Endothelial cell of umbilical vein (primary cell): Measurements from ENCODE around the gene SULT2B1. TPM values are rescaled to one million over a fixed set of nuclear protein-coding genes. Genes with fewer than 3 reads are reported as not detected.
A peak's percentile ranks its signal among the peaks of the same experiment; 100 is the strongest.

Source experiments
- BruUV-seq: library from RNA; stranded (reverse); fragments of 400-500 nt; replicated peaks from 2 replicates; lab custom pipeline; 2021; lab: Mats Ljungman, UMichigan
- CTCF ChIA-PET: fragments of 300-600, 350-600 bp; sonication (Branson Sonifier 250); formaldehyde crosslinking; loops from one replicate; lab custom pipeline; 2021; ENCODE audit warnings: antibody characterized with exemption, inconsistent platforms; lab: Charles Lee
- POLR2A ChIA-PET: fragments of 300-600, 350-600 bp; sonication (Branson Sonifier 250); formaldehyde crosslinking; loops from one replicate; lab custom pipeline; 2021; ENCODE audit warnings: antibody characterized with exemption, inconsistent platforms; lab: Charles Lee
- DNase-seq: peaks from one replicate; pipeline ENCODE4 v3.0.0-alpha.2; 2011; ENCODE audit warnings: low read depth, low spot score
- FAIRE-seq: peaks from 2 replicates; lab custom pipeline; 2011; peaks lifted over from hg19 to GRCh38; lab: Jason Lieb, UNC
- H2AFZ ChIP-seq: 2 replicates; pipeline ENCODE4 v1.6.0; 2012; ENCODE audit warnings: low read depth, low read length, control low read depth, inconsistent platforms
- H3K27ac ChIP-seq: 2 replicates; pipeline ENCODE4 v1.5.1; 2011; ENCODE audit warnings: low read depth, mild to moderate bottlenecking, control low read depth, low read length, moderate library complexity; ENCODE audit not compliant: insufficient read depth
- H3K27me3 ChIP-seq, 2 experiments: 2 replicates each; pipeline versions ENCODE4 v1.6.0 to v1.6.1; 2011; ENCODE audit warnings: low read length in 2 of 2, mixed read lengths in 1 of 2; ENCODE audit not compliant: control insufficient read depth in 2 of 2, insufficient read depth in 2 of 2
- H3K36me3 ChIP-seq, 2 experiments: 2 replicates in 1 of 2; 3 replicates in 1 of 2; pipeline ENCODE4 v1.5.1; 2011; ENCODE audit warnings: low read length in 2 of 2, mild to moderate bottlenecking in 1 of 2, moderate library complexity in 1 of 2; ENCODE audit not compliant: control insufficient read depth in 2 of 2, insufficient read depth in 2 of 2; ENCODE audit errors: extremely low read depth in 1 of 2
- H3K4me1 ChIP-seq: 3 replicates; pipeline ENCODE4 v1.5.1; 2011; ENCODE audit warnings: mild to moderate bottlenecking, low read length; ENCODE audit not compliant: control insufficient read depth, insufficient read depth; ENCODE audit errors: extremely low read depth
- H3K4me2 ChIP-seq: 2 replicates; pipeline ENCODE4 v1.6.1; 2011; ENCODE audit warnings: low read length, control low read depth, mixed read lengths; ENCODE audit not compliant: insufficient read depth
- H3K4me3 ChIP-seq, 3 experiments: fragments of 200-600 bp in 1 of 3; sonication (generic), shearing (Covaris generic) in 1 of 3; replicated peaks in 1 of 3; 2 replicates each; pipeline ENCODE4 v1.5.1; 2011 to 2016; ENCODE audit warnings: control low read depth in 3 of 3, low read length in 3 of 3, mild to moderate bottlenecking in 2 of 3, inconsistent platforms in 1 of 3, low read depth in 1 of 3, moderate library complexity in 1 of 3; ENCODE audit not compliant: insufficient read depth in 1 of 3
- H3K79me2 ChIP-seq: 2 replicates; pipeline ENCODE4 v1.6.0; 2012; ENCODE audit warnings: low read length, inconsistent platforms; ENCODE audit not compliant: control insufficient read depth, insufficient read depth
- H3K9ac ChIP-seq: replicated peaks from 2 replicates; pipeline ENCODE3; 2011; ENCODE audit warnings: low read length, control low read depth; ENCODE audit not compliant: insufficient read depth; ENCODE audit errors: extremely low read depth
- H3K9me1 ChIP-seq: replicated peaks from 3 replicates; pipeline ENCODE4 v1.6.0; 2011; ENCODE audit warnings: mild to moderate bottlenecking, low read length; ENCODE audit not compliant: control insufficient read depth, insufficient read depth; ENCODE audit errors: extremely low read depth
- H3K9me3 ChIP-seq: replicated peaks from 2 replicates; pipeline ENCODE4 v1.5.1; 2012; ENCODE audit warnings: low read length, inconsistent platforms; ENCODE audit not compliant: control insufficient read depth, insufficient read depth
- H4K20me1 ChIP-seq: replicated peaks from 2 replicates; pipeline ENCODE3; 2011; ENCODE audit warnings: mild to moderate bottlenecking, low read length; ENCODE audit not compliant: control insufficient read depth, insufficient read depth; ENCODE audit errors: extremely low read depth
- EZH2 ChIP-seq: IDR thresholded peaks from 2 replicates; pipeline ENCODE4 v1.6.1; 2012; ENCODE audit warnings: borderline replicate concordance, low read depth, mild to moderate bottlenecking, moderate library complexity, low read length, inconsistent platforms; ENCODE audit not compliant: severe bottlenecking
- FOS ChIP-seq: IDR thresholded peaks from 2 replicates; pipeline ENCODE4 v1.6.1; 2011; ENCODE audit warnings: mild to moderate bottlenecking, low read length, moderate library complexity, borderline replicate concordance; ENCODE audit not compliant: insufficient read depth
- GATA2 ChIP-seq: IDR thresholded peaks from 2 replicates; pipeline ENCODE4 v1.7.0; 2011; ENCODE audit warnings: low read depth, mild to moderate bottlenecking, moderate library complexity, mixed read lengths, low read length; ENCODE audit not compliant: insufficient read length, insufficient read depth
- JUN ChIP-seq: IDR thresholded peaks from 2 replicates; pipeline ENCODE4 v1.6.1; 2011; ENCODE audit warnings: borderline replicate concordance, low read depth; ENCODE audit not compliant: insufficient read length, insufficient read depth
- MYC ChIP-seq: IDR thresholded peaks from one replicate; pipeline ENCODE4 v1.6.1; 2011; ENCODE audit warnings: mild to moderate bottlenecking, low read depth, low read length
- POLR2A ChIP-seq: IDR thresholded peaks from 2 replicates; pipeline ENCODE4 v1.6.1; 2012; ENCODE audit warnings: low read depth, mild to moderate bottlenecking, control low read depth, low read length
- POLR2AphosphoS5 ChIP-seq: IDR thresholded peaks from 2 replicates; pipeline ENCODE4 v1.6.1; 2012; ENCODE audit warnings: low read depth, mild to moderate bottlenecking, control low read depth, low read length, moderate library complexity; ENCODE audit not compliant: insufficient read depth
- dilution Hi-C: fragments of 300-500 bp; cut with MboI; formaldehyde crosslinking; loops from one replicate; pipeline ENCODE4 v1.15.0; 2019; ENCODE audit warnings: low sequenced_read_pairs; ENCODE audit not compliant: extremely low pct_ligation_motif_present
- intact Hi-C: fragments of 100-400 bp; cut with micrococcal nuclease; formaldehyde crosslinking; loops from one replicate; pipeline ENCODE4 v1.10.0; 2022
- polyA plus RNA-seq, 4 experiments: library from polyadenylated mRNA; depleted of rRNA in 3 of 4; stranded (reverse) in 3 of 4; unstranded in 1 of 4; fragments of >200 nt; gene quantifications; 2 replicates each; pipeline versions ENCODE4 v1.2.1 to v1.2.3, GENCODE V29; 2011 to 2012; ENCODE audit warnings: missing spikeins in 1 of 4
- total RNA-seq: library from RNA; stranded (reverse); gene quantifications from 2 replicates; pipeline ENCODE4 v1.2.3, GENCODE V29; 2021
- TF ChIP-seq, protein P1 (sequence below), 2 donors: IDR thresholded peaks; 1 replicate in 1 of 2; 2 replicates in 1 of 2; pipeline ENCODE4 v1.5.1; 2011; ENCODE audit warnings: low read length in 2 of 2, mild to moderate bottlenecking in 2 of 2, moderate library complexity in 2 of 2, control low read depth in 1 of 2, inconsistent platforms in 1 of 2, low read depth in 1 of 2; ENCODE audit not compliant: insufficient read depth in 1 of 2; ENCODE audit errors: extremely low read depth in 1 of 2
- TF ChIP-seq, protein P2 (sequence below): IDR thresholded peaks from 2 replicates; pipeline ENCODE4 v1.6.1; 2011; ENCODE audit not compliant: insufficient read depth, insufficient read length

SULT2B1 gene
- total and polyA plus RNA-seq, 2 donors (not counting 3 experiments of a cell fraction or from before 2014, with no cell fraction given) = not detected

- H3K9ac ChIP-seq = no peak overlapping the region
- no TSS peak for BruUV-seq
- H2AFZ ChIP-seq = no peak overlapping the region
- no peak overlapping the region for H3K27ac ChIP-seq
- dilution Hi-C loops (no loop called here), intact Hi-C loops (no loop called here)
- POLR2A ChIA-PET = no interaction called here
- FAIRE-seq (peak; percentile 18), DNase-seq (no peak)
- H3K27me3 ChIP-seq = peaks cover 2 to 4% of the 10 kb centered on the region in 2 experiments
- no peak overlapping the region for H3K4me3 ChIP-seq
- peaks cover under 1% of the 10 kb centered on the region for H3K9me3 ChIP-seq
- TF ChIP-seq, protein P1, sequence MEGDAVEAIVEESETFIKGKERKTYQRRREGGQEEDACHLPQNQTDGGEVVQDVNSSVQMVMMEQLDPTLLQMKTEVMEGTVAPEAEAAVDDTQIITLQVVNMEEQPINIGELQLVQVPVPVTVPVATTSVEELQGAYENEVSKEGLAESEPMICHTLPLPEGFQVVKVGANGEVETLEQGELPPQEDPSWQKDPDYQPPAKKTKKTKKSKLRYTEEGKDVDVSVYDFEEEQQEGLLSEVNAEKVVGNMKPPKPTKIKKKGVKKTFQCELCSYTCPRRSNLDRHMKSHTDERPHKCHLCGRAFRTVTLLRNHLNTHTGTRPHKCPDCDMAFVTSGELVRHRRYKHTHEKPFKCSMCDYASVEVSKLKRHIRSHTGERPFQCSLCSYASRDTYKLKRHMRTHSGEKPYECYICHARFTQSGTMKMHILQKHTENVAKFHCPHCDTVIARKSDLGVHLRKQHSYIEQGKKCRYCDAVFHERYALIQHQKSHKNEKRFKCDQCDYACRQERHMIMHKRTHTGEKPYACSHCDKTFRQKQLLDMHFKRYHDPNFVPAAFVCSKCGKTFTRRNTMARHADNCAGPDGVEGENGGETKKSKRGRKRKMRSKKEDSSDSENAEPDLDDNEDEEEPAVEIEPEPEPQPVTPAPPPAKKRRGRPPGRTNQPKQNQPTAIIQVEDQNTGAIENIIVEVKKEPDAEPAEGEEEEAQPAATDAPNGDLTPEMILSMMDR (IDR thresholded peaks at IDR 0.05; ENCODE audit: extremely low read depth in 1 of 2, insufficient read depth in 1 of 2, low read depth in 1 of 2, low read length in 2 of 2) = no peak
- H3K36me3 ChIP-seq = no peaks in the 10 kb centered on the region
- no peaks in the 10 kb centered on the region for H3K9me1 ChIP-seq
- H4K20me1 ChIP-seq = no peaks in the 10 kb centered on the region
- H3K79me2 ChIP-seq = no peaks in the 10 kb centered on the region
- no peaks in the 10 kb centered on the region for H3K4me1 ChIP-seq
- CTCF ChIA-PET = interaction anchor here (1.4 kb wide), 1 partner anchor 10 kb away, joined by 3 read pairs; no protein-coding TSS in a partner anchor
- no peak overlapping the region for H3K4me2 ChIP-seq
Measured at GRCh38 chr19:48529156-48529555, 22.8 kb upstream of the SULT2B1 start.

DNA sequence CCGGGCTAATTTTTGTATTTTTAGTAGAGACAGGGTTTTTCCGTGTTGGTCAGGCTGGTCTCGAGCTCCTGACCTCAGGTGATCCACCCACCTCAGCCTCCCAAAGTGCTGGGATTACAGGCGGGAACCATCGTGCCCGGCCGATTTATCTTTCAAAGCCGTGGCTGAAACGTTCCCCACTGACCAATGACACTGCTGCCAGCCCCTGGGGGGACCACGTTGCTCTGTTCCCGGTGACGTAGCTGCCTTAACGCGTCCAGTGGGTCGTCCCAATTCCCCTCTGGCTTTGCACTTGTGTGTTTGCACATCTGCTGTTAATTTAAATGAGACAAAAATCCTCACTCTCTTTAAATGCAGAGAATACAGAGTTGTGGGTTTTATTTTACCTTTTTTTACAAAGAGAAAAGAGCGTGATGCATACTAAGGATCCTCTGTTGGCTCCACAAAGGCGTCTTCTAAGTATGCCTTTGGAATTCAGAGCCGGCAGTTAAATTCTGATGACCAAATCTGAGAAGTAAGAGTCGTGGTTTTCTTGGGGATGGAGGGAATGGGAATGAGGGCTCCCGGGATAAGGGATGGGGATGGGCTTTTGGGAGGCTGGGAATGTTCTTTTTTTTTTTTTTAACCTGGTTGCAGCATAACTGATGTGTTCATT, 21.8 kb upstream of the SULT2B1 start:
- Histone ChIP-seq H3K27ac (no peak overlapping the region), H3K4me2 (no peak overlapping the region), H2AFZ (no peak overlapping the region), H3K9me3 (no peaks in the 10 kb centered on the region), H3K27me3 (peaks cover 2 to 4% of the 10 kb centered on the region in 2 experiments), H3K36me3 (no peaks in the 10 kb centered on the region), H4K20me1 (no peaks in the 10 kb centered on the region), H3K4me3 (no peak overlapping the region), H3K9me1 (no peaks in the 10 kb centered on the region), H3K79me2 (no peaks in the 10 kb centered on the region), H3K9ac (no peak overlapping the region), H3K4me1 (no peaks in the 10 kb centered on the region)
- DNase-seq = no peak
- dilution Hi-C loops = no loop called here
- intact Hi-C loops = no loop called here
- POLR2A ChIA-PET = interaction anchor here (0.7 kb wide), 1 partner anchor 54 kb away, joined by 5 read pairs; no protein-coding TSS in a partner anchor
- CTCF ChIA-PET = interaction anchor here (0.9 to 1.6 kb wide), 4 partner anchors 9 to 54 kb away, joined by 3 to 4 read pairs (median 3); no protein-coding TSS in a partner anchor
- BruUV-seq = no TSS peak
- no peak for TF ChIP-seq FOS
- TF ChIP-seq JUN = no peak
- no peak for TF ChIP-seq GATA2
- TF ChIP-seq, protein P1 (IDR thresholded peaks at IDR 0.05; ENCODE audit: extremely low read depth in 1 of 2, insufficient read depth in 1 of 2, low read depth in 1 of 2, low read length in 2 of 2) = no peak
- no peak for TF ChIP-seq POLR2AphosphoS5
- no peak for TF ChIP-seq EZH2
- TF ChIP-seq, protein P2, sequence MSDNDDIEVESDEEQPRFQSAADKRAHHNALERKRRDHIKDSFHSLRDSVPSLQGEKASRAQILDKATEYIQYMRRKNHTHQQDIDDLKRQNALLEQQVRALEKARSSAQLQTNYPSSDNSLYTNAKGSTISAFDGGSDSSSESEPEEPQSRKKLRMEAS = no peak
- no peak for TF ChIP-seq MYC
- no peak for TF ChIP-seq POLR2A
- no peak for FAIRE-seq
